HG02798 (cell line): ENCODE results near the gene PCDH11X.
"Not testable (repeated sequence)": the region's sequence is repeated elsewhere in the genome, so short reads cannot be mapped to it uniquely, and the experiment has no call there.

Source experiments
- ATAC-seq: cut with Tn5 transposase; IDR thresholded peaks from one replicate; pipeline ENCODE4 v1.9.1; 2021; ENCODE audit warnings: mild to moderate bottlenecking; ENCODE audit not compliant: unreplicated experiment, poor library complexity

Gene PCDH11X, protein sequence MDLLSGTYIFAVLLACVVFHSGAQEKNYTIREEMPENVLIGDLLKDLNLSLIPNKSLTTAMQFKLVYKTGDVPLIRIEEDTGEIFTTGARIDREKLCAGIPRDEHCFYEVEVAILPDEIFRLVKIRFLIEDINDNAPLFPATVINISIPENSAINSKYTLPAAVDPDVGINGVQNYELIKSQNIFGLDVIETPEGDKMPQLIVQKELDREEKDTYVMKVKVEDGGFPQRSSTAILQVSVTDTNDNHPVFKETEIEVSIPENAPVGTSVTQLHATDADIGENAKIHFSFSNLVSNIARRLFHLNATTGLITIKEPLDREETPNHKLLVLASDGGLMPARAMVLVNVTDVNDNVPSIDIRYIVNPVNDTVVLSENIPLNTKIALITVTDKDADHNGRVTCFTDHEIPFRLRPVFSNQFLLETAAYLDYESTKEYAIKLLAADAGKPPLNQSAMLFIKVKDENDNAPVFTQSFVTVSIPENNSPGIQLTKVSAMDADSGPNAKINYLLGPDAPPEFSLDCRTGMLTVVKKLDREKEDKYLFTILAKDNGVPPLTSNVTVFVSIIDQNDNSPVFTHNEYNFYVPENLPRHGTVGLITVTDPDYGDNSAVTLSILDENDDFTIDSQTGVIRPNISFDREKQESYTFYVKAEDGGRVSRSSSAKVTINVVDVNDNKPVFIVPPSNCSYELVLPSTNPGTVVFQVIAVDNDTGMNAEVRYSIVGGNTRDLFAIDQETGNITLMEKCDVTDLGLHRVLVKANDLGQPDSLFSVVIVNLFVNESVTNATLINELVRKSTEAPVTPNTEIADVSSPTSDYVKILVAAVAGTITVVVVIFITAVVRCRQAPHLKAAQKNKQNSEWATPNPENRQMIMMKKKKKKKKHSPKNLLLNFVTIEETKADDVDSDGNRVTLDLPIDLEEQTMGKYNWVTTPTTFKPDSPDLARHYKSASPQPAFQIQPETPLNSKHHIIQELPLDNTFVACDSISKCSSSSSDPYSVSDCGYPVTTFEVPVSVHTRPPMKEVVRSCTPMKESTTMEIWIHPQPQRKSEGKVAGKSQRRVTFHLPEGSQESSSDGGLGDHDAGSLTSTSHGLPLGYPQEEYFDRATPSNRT (N-terminal part only)

DNA sequence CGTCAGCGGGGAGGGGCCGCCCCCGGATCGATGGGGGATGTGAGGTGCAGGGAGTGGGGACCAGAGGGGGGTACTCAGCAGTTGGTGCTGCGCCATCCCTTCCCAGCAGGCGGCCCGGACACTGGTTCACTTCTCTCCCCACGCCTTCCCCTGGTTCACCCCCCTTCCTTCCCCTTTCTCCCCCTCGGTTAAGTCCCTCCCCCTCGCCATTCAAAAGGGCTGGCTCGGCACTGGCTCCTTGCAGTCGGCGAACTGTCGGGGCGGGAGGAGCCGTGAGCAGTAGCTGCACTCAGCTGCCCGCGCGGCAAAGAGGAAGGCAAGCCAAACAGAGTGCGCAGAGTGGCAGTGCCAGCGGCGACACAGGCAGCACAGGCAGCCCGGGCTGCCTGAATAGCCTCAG is at the start of gene PCDH11X:
TSS of gene PCDH11X (plus strand) at position 241 of the 400 bp plus-strand sequence. CDS start 56,130 bp downstream, outside the sequence.
- not testable (repeated sequence) for ATAC-seq

DNA sequence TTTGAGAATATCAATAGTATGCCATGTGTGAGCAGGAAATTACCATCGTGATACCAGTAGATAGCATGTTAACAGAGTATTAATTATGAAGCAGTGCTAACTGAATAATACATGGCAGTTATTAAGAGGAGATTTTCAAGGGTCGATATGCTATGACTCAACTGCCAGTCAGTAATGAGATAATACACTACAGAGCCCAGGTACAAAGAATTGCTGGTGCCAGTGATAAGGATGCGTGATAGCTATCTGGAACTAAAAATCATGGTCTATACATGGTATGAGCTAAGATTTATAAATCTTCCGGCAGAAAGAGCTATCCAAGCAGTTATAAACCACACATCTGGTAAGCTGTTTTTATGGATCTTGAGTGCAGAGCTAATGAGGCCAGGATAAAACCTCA is 31.7 kb upstream of the PCDH11X start:
- not testable (repeated sequence) for ATAC-seq

DNA sequence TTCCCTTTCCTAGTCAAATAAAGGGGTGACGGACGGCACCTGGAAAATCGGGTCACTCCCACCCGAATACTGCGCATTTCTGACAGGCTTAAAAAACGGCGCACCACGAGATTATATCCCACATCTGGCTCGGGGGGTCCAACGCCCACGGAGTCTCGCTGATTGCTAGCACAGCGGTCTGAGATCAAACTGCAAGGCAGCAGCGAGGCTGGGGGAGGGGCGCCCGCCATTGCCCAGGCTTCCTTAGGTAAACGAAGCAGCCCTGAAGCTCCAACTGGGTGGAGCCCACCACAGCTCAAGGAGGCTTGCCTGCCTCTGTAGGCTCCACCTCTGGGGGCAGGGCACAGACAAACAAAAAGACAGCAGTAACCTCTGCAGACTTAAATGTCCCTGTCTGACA is 26.2 kb upstream of the PCDH11X start:
- ATAC-seq: not testable (repeated sequence)

DNA sequence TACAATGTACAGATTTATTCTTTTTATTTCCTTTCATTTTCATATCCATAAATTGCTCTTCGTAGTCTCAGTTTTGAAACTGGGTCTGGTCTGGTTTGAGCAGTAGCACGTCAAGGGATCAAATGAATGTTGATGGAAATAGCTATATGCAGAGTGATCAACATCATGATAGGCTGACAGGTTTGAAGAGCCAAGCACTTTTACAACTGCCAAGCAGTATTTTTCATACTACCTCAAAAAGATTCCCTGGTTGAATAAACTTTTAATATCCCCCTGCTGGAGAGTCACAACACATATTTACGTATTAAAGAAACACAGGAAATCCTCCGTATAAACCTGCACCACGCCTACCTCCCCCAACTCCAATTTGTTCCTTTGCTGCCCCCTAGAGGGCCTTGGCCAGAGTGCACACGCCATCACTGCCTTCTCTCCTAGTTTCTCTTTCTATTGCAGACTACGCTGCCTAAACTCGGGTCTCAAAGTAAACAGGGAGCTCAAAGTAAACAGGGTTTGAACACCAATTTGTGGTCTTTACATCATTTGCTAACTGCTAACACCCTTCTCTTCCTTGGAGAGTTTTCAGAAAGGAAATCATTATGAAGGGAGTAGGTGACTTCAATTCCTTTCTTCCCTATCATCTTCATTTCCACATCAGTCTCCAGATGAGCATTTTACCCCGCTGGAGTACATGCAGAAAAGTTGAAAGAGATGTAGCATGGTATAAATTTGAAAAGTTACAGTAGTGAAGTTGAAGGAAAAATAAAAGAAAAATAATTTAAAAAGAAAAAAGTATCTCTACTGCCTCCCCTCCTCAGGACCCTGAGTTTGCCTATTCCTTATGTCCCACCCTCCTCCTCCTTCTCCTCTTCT is 8.3 kb upstream of the PCDH11X start:
- ATAC-seq: peak; percentile 100

DNA sequence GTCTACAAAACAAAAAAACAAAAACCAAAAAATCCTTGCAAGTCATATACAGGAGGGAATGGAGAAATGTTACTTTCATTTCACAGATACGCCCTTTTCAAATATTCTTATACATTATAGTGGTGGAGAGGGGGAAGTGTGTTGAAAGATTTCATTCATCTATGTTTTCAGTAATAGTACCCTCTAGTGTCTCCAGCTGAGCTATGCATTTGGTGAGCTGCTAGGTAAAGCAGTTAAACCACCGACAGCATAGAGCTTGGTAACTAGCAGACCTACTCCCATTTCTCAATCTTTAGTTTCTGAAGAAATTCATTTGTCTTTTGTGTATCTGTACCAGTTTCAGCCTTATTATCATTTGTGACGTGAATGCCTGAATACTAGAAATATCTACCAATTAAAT is 5.2 kb upstream of the PCDH11X start:
- ATAC-seq: not testable (repeated sequence)

DNA sequence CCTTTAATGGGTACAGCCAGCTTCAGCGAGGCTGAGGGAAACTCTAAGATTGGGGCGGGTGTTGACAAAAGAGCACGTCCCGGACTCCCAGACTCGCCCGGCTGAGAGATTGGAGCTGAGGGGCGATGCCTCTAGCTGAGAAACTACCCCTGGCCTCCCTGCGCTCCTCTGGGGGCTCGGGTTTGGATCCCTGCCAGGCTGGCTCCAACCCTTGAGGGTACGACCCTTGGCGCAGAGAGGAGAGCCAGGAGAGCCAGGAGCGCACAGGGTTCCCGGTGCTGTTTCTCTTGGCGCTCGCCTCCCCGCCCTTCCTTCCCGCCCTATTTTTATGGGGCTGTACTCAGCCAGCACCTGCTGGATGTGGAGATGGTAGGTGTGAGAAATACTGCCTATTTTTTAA is 833 bp downstream of the PCDH11X start:
- not testable (repeated sequence) for ATAC-seq

DNA sequence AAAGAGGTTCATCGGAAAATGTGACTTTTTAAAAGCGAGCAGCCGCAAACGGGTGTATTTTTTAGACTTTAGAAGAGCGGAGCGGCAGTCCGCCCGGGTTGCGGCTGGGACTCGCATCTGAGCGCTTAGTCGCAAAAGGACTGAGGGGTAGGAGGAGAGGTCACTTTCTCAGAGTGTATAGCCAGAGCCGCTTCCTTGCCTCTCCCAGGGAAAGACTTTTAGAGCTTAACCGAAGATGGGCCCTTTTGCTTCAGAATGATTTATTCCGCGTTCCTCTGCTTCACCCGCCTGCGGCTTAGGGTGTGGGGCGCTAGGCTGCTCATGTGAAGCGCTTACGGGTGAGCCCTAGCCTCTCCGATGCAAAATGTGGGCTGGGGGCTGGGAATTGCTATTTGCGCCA is 1.5 kb downstream of the PCDH11X start:
- ATAC-seq: not testable (repeated sequence)

DNA sequence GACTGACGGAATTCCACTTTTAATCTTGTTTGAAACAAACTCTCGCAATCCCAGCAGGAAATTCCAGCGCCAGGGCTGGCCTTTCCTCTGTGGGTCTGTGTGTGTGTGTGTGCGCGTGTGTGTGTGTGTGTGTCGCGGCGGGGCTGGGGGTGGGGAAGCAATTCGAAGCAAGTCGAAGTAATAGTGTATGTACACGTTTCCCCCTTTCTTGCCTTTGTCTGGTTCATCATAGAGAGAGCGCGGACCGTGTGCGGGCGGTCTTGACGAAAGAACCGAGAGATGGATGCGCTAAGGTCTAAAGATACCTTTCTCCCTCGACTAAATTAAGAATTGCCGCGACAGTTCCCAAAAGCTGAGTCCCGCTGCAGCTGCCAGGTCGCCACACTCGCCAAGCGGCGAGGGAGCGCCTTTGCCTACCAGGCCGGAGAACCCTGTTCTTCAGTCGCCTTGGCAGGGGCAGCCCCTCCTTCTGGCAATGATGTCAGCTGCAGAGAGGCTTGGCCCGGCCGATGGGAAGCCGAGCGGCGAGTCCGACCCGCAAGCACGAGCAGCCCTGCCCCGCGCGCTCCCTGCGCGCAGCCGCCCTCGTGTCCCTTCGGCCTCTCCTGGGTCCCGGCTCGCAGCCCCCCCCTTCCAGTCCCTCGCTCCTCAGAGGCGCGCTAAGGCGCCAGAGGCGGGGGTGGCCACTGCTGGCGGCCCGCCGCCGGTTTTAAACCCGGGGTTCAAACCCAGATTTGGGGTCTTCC is 2.6 kb downstream of the PCDH11X start:
- not testable (repeated sequence) for ATAC-seq

DNA sequence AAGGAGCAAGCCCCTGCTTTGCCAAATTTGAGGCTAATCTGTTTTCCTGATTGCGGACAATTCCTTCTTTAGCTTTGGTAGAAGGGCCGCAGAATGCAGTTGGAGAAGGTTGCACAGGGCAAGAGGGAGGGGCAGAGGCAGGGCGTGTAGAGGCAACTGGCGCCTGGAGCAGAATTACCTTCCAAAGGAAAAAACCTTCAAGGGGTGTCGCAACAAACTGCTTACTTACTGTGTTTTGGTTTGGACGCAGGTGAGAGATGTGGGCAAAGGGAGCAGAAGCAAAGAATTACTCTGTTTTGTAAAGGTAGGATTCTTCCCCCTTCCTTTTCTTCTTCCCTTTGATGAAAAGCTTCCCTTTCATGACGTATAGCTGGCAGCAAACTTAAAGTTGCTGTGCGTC is 3.6 kb downstream of the PCDH11X start:
- ATAC-seq: not testable (repeated sequence)

DNA sequence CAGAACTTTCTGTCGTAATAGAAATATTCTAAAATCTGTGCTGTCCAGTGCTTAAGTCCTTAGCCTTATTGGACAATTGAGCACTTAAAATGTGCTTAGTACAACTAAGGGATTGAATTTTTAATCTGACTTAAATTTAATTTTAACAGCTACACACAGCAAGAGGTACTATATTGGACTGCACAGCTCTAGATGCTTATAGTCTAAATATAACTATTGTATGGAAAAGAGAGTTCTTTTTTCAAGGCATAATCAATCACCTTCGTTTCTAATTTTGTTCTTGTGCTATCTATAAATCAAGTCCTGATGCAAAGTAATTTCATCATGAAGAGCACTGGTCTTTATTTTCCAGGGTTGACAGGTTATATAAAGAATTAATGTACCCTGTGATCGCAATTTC is 38.4 kb downstream of the PCDH11X start:
- not testable (repeated sequence) for ATAC-seq

DNA sequence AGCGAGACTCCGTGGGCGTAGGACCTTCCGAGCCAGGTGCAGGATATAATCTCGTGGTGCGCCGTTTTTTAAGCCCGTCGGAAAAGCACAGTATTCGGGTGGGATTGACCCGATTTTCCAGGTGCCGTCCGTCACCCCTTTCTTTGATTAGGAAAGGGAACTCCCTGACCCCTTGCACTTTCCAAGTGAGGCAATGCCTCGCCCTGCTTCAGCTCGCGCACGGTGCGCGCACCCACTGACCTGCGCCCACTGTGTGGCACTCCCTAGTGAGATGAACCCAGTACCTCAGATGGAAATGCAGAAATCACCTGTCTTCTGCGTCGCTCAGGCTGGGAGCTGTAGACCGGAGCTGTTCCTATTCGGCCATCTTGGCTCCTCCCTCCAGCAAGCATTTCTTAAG is 46.1 kb downstream of the PCDH11X start:
- ATAC-seq: not testable (repeated sequence)
